Uterus (tissue), 2 donors: ENCODE results near the gene RBBP8.

ENCODE experiments used
- CTCF ChIP-seq, 4 experiments: fragments of 200-600 bp in 2 of 4; fragments of 450-650 bp in 2 of 4; sonication (generic) in 2 of 4; IDR thresholded peaks; one replicate each; pipeline ENCODE4 v1.5.1; 2016 to 2019; ENCODE audit warnings: antibody characterized with exemption in 4 of 4, mild to moderate bottlenecking in 2 of 4, moderate library complexity in 1 of 4
- POLR2A ChIP-seq, 2 donors: fragments of 450-650 bp; IDR thresholded peaks; one replicate each; pipeline ENCODE4 v1.6.1; 2016; ENCODE audit warnings: antibody characterized with exemption in 2 of 2, mild to moderate bottlenecking in 1 of 2, moderate library complexity in 1 of 2

- TF ChIP-seq CTCF (IDR thresholded peaks at IDR 0.05), result no peak
- no peak for TF ChIP-seq POLR2A (IDR thresholded peaks at IDR 0.05)
Observed at GRCh38 chr18:22964722-22965121, 31.6 kb downstream of the RBBP8 start.
